H9 (cell line): ENCODE results near the gene LDLRAD4. TPM values are rescaled to one million over a fixed set of nuclear protein-coding genes. Genes with fewer than 3 reads are reported as not detected.

ENCODE experiments used
- DNase-seq: peaks from one replicate; pipeline ENCODE4 v3.0.0-alpha.2; 2017
- H2AFZ ChIP-seq: one replicate; pipeline ENCODE4 v1.6.1; 2013; ENCODE audit warnings: mild to moderate bottlenecking, low read length, control low read depth, moderate library complexity
- H2AK5ac ChIP-seq: 2 replicates; pipeline ENCODE4 v1.6.1; 2013; ENCODE audit warnings: low read length, control low read depth, mixed read lengths; ENCODE audit not compliant: insufficient read length
- H2BK120ac ChIP-seq: one replicate; pipeline ENCODE4 v1.6.1; 2013; ENCODE audit warnings: low read depth, mild to moderate bottlenecking, low read length, control low read depth, inconsistent platforms; ENCODE audit not compliant: poor library complexity, severe bottlenecking
- H2BK12ac ChIP-seq: 2 replicates; pipeline ENCODE4 v1.6.1; 2013; ENCODE audit warnings: low read length, control low read depth, mixed read lengths, low read depth; ENCODE audit not compliant: insufficient read length
- H2BK15ac ChIP-seq: 2 replicates; pipeline ENCODE4 v1.6.1; 2013; ENCODE audit warnings: low read depth, low read length, control low read depth
- H2BK20ac ChIP-seq: one replicate; pipeline ENCODE4 v1.6.1; 2013; ENCODE audit warnings: low read depth, mild to moderate bottlenecking, low read length, control low read depth, inconsistent platforms; ENCODE audit not compliant: poor library complexity, severe bottlenecking
- H2BK5ac ChIP-seq: 2 replicates; pipeline ENCODE4 v1.6.1; 2013; ENCODE audit warnings: low read length, control low read depth, mixed read lengths; ENCODE audit not compliant: insufficient read length
- H3K14ac ChIP-seq: 2 replicates; pipeline ENCODE4 v1.6.1; 2013; ENCODE audit warnings: low read length, control low read depth; ENCODE audit not compliant: insufficient read depth
- H3K18ac ChIP-seq: 2 replicates; pipeline ENCODE4 v1.6.1; 2013; ENCODE audit warnings: low read depth, mild to moderate bottlenecking, mixed read lengths, low read length, control low read depth; ENCODE audit not compliant: insufficient read length
- H3K23ac ChIP-seq: 2 replicates; pipeline ENCODE4 v1.6.1; 2013; ENCODE audit warnings: low read length, control low read depth, mixed read lengths, low read depth; ENCODE audit not compliant: insufficient read length
- H3K23me2 ChIP-seq: 2 replicates; pipeline ENCODE4 v1.6.1; 2013; ENCODE audit warnings: low read depth, mild to moderate bottlenecking, mixed read lengths, low read length, control low read depth; ENCODE audit not compliant: insufficient read length, poor library complexity, severe bottlenecking
- H3K27ac ChIP-seq: 2 replicates; pipeline ENCODE4 v1.5.1; 2013; ENCODE audit warnings: low read length, control low read depth, mixed read lengths, low read depth; ENCODE audit not compliant: insufficient read length
- H3K27me3 ChIP-seq: 2 replicates; pipeline ENCODE4 v1.6.1; 2013; ENCODE audit warnings: low read length, control low read depth, inconsistent platforms; ENCODE audit not compliant: insufficient read depth
- H3K4ac ChIP-seq: 2 replicates; pipeline ENCODE4 v1.6.1; 2013; ENCODE audit warnings: low read depth, mild to moderate bottlenecking, control low read depth, inconsistent platforms, low read length, moderate library complexity
- H3K4me1 ChIP-seq: 2 replicates; pipeline ENCODE4 v1.6.1; 2013; ENCODE audit warnings: low read length, control low read depth, inconsistent platforms; ENCODE audit not compliant: insufficient read depth
- H3K4me2 ChIP-seq: 2 replicates; pipeline ENCODE4 v1.6.1; 2013; ENCODE audit warnings: low read length, control low read depth, mixed read lengths; ENCODE audit not compliant: insufficient read length, insufficient read depth
- H3K56ac ChIP-seq: 2 replicates; pipeline ENCODE4 v1.6.1; 2013; ENCODE audit warnings: low read depth, mild to moderate bottlenecking, mixed read lengths, low read length, control low read depth; ENCODE audit not compliant: insufficient read length
- H3K79me1 ChIP-seq: 2 replicates; pipeline ENCODE4 v1.6.1; 2013; ENCODE audit warnings: low read depth, mild to moderate bottlenecking, moderate library complexity, low read length, control low read depth, inconsistent platforms; ENCODE audit not compliant: insufficient read depth, poor library complexity, severe bottlenecking
- H3K79me2 ChIP-seq: 2 replicates; pipeline ENCODE4 v1.6.1; 2013; ENCODE audit warnings: low read length, control low read depth, inconsistent platforms; ENCODE audit not compliant: insufficient read depth
- H3K9ac ChIP-seq: 2 replicates; pipeline ENCODE4 v1.6.1; 2013; ENCODE audit warnings: low read length, control low read depth, mixed read lengths; ENCODE audit not compliant: insufficient read length; ENCODE audit errors: extremely low read depth
- H3K9me3 ChIP-seq: one replicate; pipeline ENCODE4 v1.6.1; 2013; ENCODE audit warnings: low read depth, low read length, inconsistent platforms; ENCODE audit not compliant: control insufficient read depth
- H3T11ph ChIP-seq: one replicate; pipeline ENCODE4 v1.6.1; 2013; ENCODE audit warnings: mild to moderate bottlenecking, low read length, control low read depth, inconsistent platforms
- H4K20me1 ChIP-seq: one replicate; pipeline ENCODE4 v1.6.1; 2013; ENCODE audit not compliant: control insufficient read depth, insufficient read length, insufficient read depth
- H4K5ac ChIP-seq: 2 replicates; pipeline ENCODE4 v1.6.1; 2013; ENCODE audit warnings: low read depth, mild to moderate bottlenecking, mixed read lengths, low read length, control low read depth; ENCODE audit not compliant: insufficient read length
- H4K8ac ChIP-seq: replicated peaks from 2 replicates; pipeline ENCODE4 v1.6.1; 2013; ENCODE audit warnings: low read length, control low read depth, mixed read lengths, low read depth; ENCODE audit not compliant: insufficient read length
- H4K91ac ChIP-seq: 2 replicates; pipeline ENCODE4 v1.6.1; 2013; ENCODE audit warnings: low read depth, mild to moderate bottlenecking, moderate library complexity, mixed read lengths, low read length, control low read depth; ENCODE audit not compliant: insufficient read length
- H3K27ac Mint-ChIP-seq, 3 experiments: 2 replicates in 2 of 3; 3 replicates in 1 of 3; pipeline ENCODE4 v1.8.0; 2020 to 2021; ENCODE audit warnings: mixed read lengths in 3 of 3, mild to moderate bottlenecking in 1 of 3, moderate library complexity in 1 of 3
- H3K27me3 Mint-ChIP-seq: 2 replicates; pipeline ENCODE4 v1.8.0; 2021; ENCODE audit warnings: low read depth, mild to moderate bottlenecking, moderate library complexity, mixed read lengths
- H3K36me3 Mint-ChIP-seq, 3 experiments: 2 replicates in 2 of 3; 3 replicates in 1 of 3; pipeline ENCODE4 v1.8.0; 2020 to 2021; ENCODE audit warnings: low read depth in 3 of 3, mixed read lengths in 3 of 3; ENCODE audit not compliant: insufficient read depth in 1 of 3
- H3K4me1 Mint-ChIP-seq, 2 experiments: 2 replicates each; pipeline ENCODE4 v1.8.0; 2020; ENCODE audit warnings: mixed read lengths in 2 of 2
- H3K4me3 Mint-ChIP-seq, 2 experiments: 2 replicates in 1 of 2; 3 replicates in 1 of 2; pipeline ENCODE4 v1.8.0; 2020 to 2021; ENCODE audit warnings: mild to moderate bottlenecking in 2 of 2, mixed read lengths in 2 of 2, moderate library complexity in 1 of 2
- H3K9me3 Mint-ChIP-seq, 2 experiments: 2 replicates in 1 of 2; 3 replicates in 1 of 2; pipeline ENCODE4 v1.8.0; 2020; ENCODE audit warnings: mild to moderate bottlenecking in 2 of 2, mixed read lengths in 2 of 2, moderate library complexity in 1 of 2
- WGBS: extraction: QIAGEN DNeasy Blood & Tissue Kit; methylation state at CpG from one replicate; pipeline ENCODE4 v1.1.7; 2013; ENCODE audit warnings: missing lambda C conversion rate, low lambda C conversion rate, mixed read lengths; ENCODE audit not compliant: insufficient read length; ENCODE audit errors: extremely low coverage; 5-methylcytosine and 5-hydroxymethylcytosine counted together
- total RNA-seq: library from RNA; stranded (reverse); gene quantifications from 2 replicates; pipeline ENCODE4 v1.2.1, GENCODE V29; 2021
- TF ChIP-seq, protein P1 (sequence below): fragments of 200-600 bp; sonication (generic); conservative IDR thresholded peaks from 3 replicates; pipeline ENCODE4 v1.8.0; 2021; ENCODE audit warnings: antibody characterized with exemption, mild to moderate bottlenecking

LDLRAD4 gene
- total RNA-seq, 1 experiment from 2014 or later, result 3.9 TPM

DNA sequence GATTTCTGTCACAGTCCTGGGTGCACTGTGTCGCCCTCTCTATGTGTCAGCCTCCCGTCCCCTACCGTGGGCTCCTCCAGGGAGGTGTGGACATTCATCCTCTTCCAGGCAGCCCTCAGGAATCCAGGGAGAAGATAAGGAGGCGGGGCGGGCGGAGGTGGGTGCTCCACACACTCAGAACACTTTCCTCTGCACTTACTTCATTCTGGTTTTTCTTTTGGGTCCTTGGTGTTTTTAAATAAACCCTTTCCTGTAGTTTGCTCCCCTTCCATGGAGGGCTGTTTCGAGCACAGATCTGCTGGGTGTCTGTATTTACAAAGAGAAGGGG is 323.9 kb downstream of the LDLRAD4 start:
- no CpG with 5 or more reads among the region's 7 CpGs for WGBS
- no peak overlapping the region for H3K18ac ChIP-seq

More for the DNA sequence above, 323.9 kb downstream of the LDLRAD4 start:
- peak overlapping the region in 1 of 3 experiments; percentile 8; a peak in 1 of 7 replicates for H3K27ac Mint-ChIP-seq
- peaks cover 0 to 1% of the 10 kb centered on the region in 2 experiments; a peak in 1 of 5 replicates for H3K9me3 Mint-ChIP-seq
- H4K91ac ChIP-seq, result no peak overlapping the region
- no peak overlapping the region for H2BK120ac ChIP-seq
- H3K9ac ChIP-seq, result no peak overlapping the region
- H3K4me1 Mint-ChIP-seq, result peaks cover 14 to 26% of the 10 kb centered on the region in 2 experiments
- no peak overlapping the region for H3K23ac ChIP-seq
- no peaks in the 10 kb centered on the region for H3K27me3 ChIP-seq
- H3K79me2 ChIP-seq, result no peaks in the 10 kb centered on the region
- no peak overlapping the region for H4K5ac ChIP-seq
- TF ChIP-seq, protein P1, sequence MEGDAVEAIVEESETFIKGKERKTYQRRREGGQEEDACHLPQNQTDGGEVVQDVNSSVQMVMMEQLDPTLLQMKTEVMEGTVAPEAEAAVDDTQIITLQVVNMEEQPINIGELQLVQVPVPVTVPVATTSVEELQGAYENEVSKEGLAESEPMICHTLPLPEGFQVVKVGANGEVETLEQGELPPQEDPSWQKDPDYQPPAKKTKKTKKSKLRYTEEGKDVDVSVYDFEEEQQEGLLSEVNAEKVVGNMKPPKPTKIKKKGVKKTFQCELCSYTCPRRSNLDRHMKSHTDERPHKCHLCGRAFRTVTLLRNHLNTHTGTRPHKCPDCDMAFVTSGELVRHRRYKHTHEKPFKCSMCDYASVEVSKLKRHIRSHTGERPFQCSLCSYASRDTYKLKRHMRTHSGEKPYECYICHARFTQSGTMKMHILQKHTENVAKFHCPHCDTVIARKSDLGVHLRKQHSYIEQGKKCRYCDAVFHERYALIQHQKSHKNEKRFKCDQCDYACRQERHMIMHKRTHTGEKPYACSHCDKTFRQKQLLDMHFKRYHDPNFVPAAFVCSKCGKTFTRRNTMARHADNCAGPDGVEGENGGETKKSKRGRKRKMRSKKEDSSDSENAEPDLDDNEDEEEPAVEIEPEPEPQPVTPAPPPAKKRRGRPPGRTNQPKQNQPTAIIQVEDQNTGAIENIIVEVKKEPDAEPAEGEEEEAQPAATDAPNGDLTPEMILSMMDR, result no peak
- no peaks in the 10 kb centered on the region for H3K9me3 ChIP-seq
- no peak overlapping the region for H2AK5ac ChIP-seq
- H3K27me3 Mint-ChIP-seq, result peaks cover 1% of the 10 kb centered on the region; the same call in 1 of the 2 replicates
- H3K4me2 ChIP-seq, result no peak overlapping the region
- H3K4me3 Mint-ChIP-seq, result no peak overlapping the region
- H4K8ac ChIP-seq, result no peak overlapping the region
- no peak overlapping the region for H2BK20ac ChIP-seq
- no peaks in the 10 kb centered on the region for H3K79me1 ChIP-seq
- no peak overlapping the region for H3K27ac ChIP-seq
- H2BK15ac ChIP-seq, result no peak overlapping the region
- H2BK12ac ChIP-seq, result no peak overlapping the region
- H3K14ac ChIP-seq, result no peak overlapping the region
- H3K4ac ChIP-seq, result no peak overlapping the region
- no peak overlapping the region for H2AFZ ChIP-seq
- H3T11ph ChIP-seq, result no peak overlapping the region
- no peak overlapping the region for H3K56ac ChIP-seq
- H2BK5ac ChIP-seq, result no peak overlapping the region
- no peaks in the 10 kb centered on the region; a peak in 1 of 7 replicates for H3K36me3 Mint-ChIP-seq
- no peaks in the 10 kb centered on the region for H4K20me1 ChIP-seq
- no peaks in the 10 kb centered on the region for H3K23me2 ChIP-seq
- H3K4me1 ChIP-seq, result no peaks in the 10 kb centered on the region; the same call in 1 of the 2 replicates
- DNase-seq, result no peak
